HUES6 (cell line): ENCODE data around the gene APOL3.
"Not testable (repeated sequence)": the region's sequence is repeated elsewhere in the genome, so short reads cannot be mapped to it uniquely, and the experiment has no call there.

Source experiments
- H3K27ac ChIP-seq: 2 replicates; pipeline ENCODE4 v1.7.0; 2013; ENCODE audit warnings: low read depth, mild to moderate bottlenecking, low read length, inconsistent platforms
- H3K27me3 ChIP-seq: 2 replicates; pipeline ENCODE4 v1.6.1; 2013; ENCODE audit warnings: low read length; ENCODE audit not compliant: control insufficient read depth, insufficient read depth
- H3K36me3 ChIP-seq: 2 replicates; pipeline ENCODE4 v1.6.1; 2013; ENCODE audit warnings: low read length; ENCODE audit not compliant: control insufficient read depth, insufficient read depth
- H3K4me1 ChIP-seq: 2 replicates; pipeline ENCODE4 v1.6.1; 2013; ENCODE audit warnings: low read length; ENCODE audit not compliant: control insufficient read depth, insufficient read depth
- H3K4me3 ChIP-seq: 2 replicates; pipeline ENCODE4 v1.5.1; 2013; ENCODE audit warnings: low read depth, low read length
- H3K9ac ChIP-seq: one replicate; pipeline ENCODE4 v1.6.1; 2013; ENCODE audit warnings: mild to moderate bottlenecking, low read length
- H3K9me3 ChIP-seq: 2 replicates; pipeline ENCODE4 v1.6.1; 2013; ENCODE audit warnings: low read depth, low read length; ENCODE audit not compliant: control insufficient read depth, insufficient read depth

APOL3 gene

DNA sequence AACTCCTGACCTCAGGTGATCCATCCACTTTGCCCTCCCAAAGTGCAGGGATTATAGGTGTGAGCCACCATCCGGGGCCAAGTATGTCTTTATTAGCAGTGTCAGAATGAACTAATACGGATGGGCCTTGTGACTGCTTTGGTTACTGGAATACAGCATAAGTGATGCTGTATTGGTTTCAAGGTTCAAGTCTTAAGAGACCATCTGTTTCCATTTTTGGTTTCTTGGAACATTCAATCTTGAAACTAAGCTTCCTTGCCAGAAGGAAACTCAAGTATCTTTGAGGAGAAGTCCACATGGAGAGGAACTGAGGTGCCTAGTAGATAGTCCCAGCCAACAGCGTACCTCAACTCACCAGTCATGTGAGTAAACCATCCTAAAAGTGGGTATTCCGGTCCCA lies 58.8 kb downstream of the APOL3 start:
- no peak overlapping the region for H3K9ac ChIP-seq
- H3K9me3 ChIP-seq, result peaks cover 7% of the 10 kb centered on the region; the same call in 1 of the 2 replicates
- H3K4me3 ChIP-seq, result no peak overlapping the region
- H3K27me3 ChIP-seq, result no peaks in the 10 kb centered on the region
- no peak overlapping the region for H3K27ac ChIP-seq
- H3K4me1 ChIP-seq, result 0 out of 2 replicates have a peak, but pooled peaks cover 4% of the 10 kb centered on the region
- H3K36me3 ChIP-seq, result no peaks in the 10 kb centered on the region

DNA sequence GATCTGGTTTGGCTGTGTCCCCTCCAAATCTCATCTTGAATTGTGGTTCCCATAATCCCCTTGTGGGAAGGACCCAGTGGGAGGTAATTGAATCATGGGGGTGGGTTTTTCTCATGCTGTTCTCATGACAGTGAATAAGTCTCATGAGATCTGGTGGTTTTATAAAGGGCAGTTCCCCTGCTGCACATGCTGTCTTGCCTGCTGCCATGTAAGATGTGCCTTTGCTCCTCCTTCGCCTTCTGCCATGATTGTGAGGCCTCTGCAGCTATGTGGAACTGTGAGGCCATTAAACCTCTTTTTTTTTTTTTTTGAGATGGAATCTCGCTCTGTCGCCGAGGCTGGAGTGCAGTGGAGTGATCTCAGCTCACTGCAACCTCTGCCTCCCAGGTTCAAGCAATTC lies 59.6 kb downstream of the APOL3 start:
- H3K4me1 ChIP-seq, H3K9ac ChIP-seq, H3K4me3 ChIP-seq, H3K36me3 ChIP-seq, H3K9me3 ChIP-seq, H3K27ac ChIP-seq, H3K27me3 ChIP-seq: not testable (repeated sequence)

DNA sequence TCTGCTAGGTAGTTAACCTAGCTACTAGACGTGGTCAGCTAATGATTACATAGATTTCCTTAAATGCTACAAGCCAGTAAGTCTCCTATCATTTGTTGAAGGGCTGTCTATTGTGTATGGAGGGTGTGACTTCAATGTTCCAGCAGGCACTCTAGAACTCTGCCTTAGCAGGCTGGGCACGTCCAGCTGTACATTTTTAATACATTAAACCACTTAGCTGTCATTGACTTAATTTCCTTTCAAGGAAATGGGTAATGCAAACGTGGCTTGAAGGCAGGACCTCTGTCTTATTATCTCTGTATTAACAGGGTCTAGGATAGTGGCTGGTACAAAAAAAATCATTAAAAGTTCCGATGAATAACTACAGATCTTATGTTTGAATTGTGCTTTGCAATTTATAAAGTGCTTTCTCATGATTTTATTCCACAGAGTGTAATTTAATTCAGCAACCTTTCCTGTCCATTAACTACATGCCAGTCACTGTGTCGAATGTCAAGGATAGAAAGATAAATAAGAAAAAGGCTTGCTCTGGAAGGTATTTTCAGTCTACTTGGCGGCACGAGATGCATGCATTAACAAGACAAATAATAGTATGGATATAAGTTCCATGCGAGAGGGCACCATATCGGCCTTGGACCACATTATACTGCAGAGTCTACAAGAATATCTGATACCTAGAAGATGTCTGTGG lies 60.3 kb downstream of the APOL3 start:
- Histone ChIP-seq H3K4me3 (no peak overlapping the region), H3K4me1 (no peaks in the 10 kb centered on the region), H3K27me3 (no peaks in the 10 kb centered on the region), H3K27ac (no peak overlapping the region), H3K36me3 (no peaks in the 10 kb centered on the region), H3K9ac (no peak overlapping the region), H3K9me3 (peaks cover 7% of the 10 kb centered on the region; the same call in 1 of the 2 replicates)

DNA sequence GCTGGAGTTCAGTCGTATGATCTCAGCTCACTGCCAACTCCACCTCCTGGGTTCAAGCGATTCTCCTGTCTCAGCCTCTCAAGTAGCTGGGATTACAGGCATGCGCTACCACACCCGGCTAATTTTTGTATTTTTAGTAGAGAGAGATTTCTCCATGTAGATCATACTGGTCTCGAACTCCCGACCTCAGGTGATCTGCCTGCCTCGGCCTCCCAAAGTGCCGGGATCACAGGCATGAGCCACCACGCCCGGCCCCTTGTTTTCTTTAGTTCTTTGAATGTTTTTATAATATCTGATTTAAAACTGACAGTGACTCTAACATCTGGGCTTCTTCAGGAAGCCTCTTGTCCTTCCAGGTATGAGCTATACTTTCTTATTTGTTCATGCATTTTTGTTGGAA lies 61.0 kb downstream of the APOL3 start:
- not testable (repeated sequence) for H3K36me3 ChIP-seq, H3K27ac ChIP-seq, H3K9ac ChIP-seq, H3K4me3 ChIP-seq, H3K9me3 ChIP-seq, H3K4me1 ChIP-seq, H3K27me3 ChIP-seq

DNA sequence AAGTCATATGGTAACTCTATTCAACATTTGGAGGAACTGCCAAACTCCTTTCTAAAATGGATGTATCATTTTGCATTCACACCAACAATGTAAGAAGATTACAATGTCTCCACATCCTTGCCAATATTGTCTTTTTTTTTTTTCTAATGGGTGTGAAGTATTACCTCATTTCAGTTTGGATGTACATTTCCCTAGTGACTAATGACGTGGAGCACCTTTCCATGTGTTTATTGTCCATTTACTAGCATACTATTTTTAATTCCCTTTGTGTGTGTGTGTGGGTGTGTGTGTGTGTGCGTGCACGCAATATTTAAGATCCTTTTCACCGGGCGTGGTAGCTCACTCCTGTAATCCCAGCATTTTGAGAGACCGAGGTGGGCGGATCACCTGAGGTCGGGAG lies 62.7 kb downstream of the APOL3 start:
- H3K27ac ChIP-seq, result no peak overlapping the region
- no peaks in the 10 kb centered on the region for H3K36me3 ChIP-seq
- H3K27me3 ChIP-seq, result no peaks in the 10 kb centered on the region
- no peak overlapping the region for H3K4me3 ChIP-seq
- H3K4me1 ChIP-seq, result no peaks in the 10 kb centered on the region
- H3K9me3 ChIP-seq, result peaks cover 7% of the 10 kb centered on the region; the same call in 1 of the 2 replicates
- H3K9ac ChIP-seq, result no peak overlapping the region

DNA sequence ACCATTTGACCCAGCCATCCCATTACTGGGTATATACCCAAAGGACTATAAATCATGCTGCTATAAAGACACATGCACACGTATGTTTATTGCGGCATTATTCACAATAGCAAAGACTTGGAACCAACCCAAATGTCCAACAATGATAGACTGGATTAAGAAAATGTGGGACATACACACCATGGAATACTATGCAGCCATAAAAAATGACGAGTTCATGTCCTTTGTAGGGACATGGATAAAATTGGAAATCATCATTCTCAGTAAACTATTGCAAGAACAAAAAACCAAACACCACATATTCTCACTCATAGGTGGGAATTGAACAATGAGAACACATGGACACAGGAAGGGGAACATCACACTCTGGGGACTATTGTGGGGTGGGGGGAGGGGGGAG lies 69.8 kb downstream of the APOL3 start:
- not testable (repeated sequence) for H3K9ac ChIP-seq, H3K4me1 ChIP-seq, H3K9me3 ChIP-seq, H3K27me3 ChIP-seq, H3K36me3 ChIP-seq, H3K4me3 ChIP-seq, H3K27ac ChIP-seq
